NCI-H446 (cell line): ENCODE results near the gene CHI3L1.

Experiments
- DNase-seq, 2 experiments: peaks; one replicate each; lab custom pipeline; 2025; lab: John Stamatoyannopoulos, UW

The CHI3L1 gene

GRCh38 chr1:203151362-203152157 is 34.9 kb downstream of the CHI3L1 start:
- no peak for DNase-seq

- no peak for DNase-seq
Measured at GRCh38 chr1:203150511-203151297, 35.8 kb downstream of the CHI3L1 start.

GRCh38 chr1:203149188-203149840 is 37.2 kb downstream of the CHI3L1 start:
- peak in 1 of 2 experiments; percentile 30 for DNase-seq

- DNase-seq = no peak
Measured at GRCh38 chr1:203148579-203148978, 37.9 kb downstream of the CHI3L1 start.

- no peak for DNase-seq
Measured at GRCh38 chr1:203148127-203148526, 38.4 kb downstream of the CHI3L1 start.

GRCh38 chr1:203147376-203147775 is 39.1 kb downstream of the CHI3L1 start:
- no peak for DNase-seq

GRCh38 chr1:203146537-203146936 is 40.0 kb downstream of the CHI3L1 start:
- no peak for DNase-seq

GRCh38 chr1:203146042-203146369 is 40.5 kb downstream of the CHI3L1 start:
- DNase-seq = no peak

GRCh38 chr1:203145321-203146041 is 41.0 kb downstream of the CHI3L1 start:
- DNase-seq = no peak

- no peak for DNase-seq
Measured at GRCh38 chr1:203144661-203145060, 41.8 kb downstream of the CHI3L1 start.

- no peak for DNase-seq
Measured at GRCh38 chr1:203143641-203144040, 42.9 kb downstream of the CHI3L1 start.

- no peak for DNase-seq
Measured at GRCh38 chr1:203142684-203143408, 43.7 kb downstream of the CHI3L1 start.

GRCh38 chr1:203142124-203142523 is 44.4 kb downstream of the CHI3L1 start:
- DNase-seq = no peak

GRCh38 chr1:203140743-203141520 is 45.6 kb downstream of the CHI3L1 start:
- DNase-seq = no peak

GRCh38 chr1:203139976-203140475 is 46.5 kb downstream of the CHI3L1 start:
- no peak for DNase-seq

- DNase-seq = no peak
Measured at GRCh38 chr1:203138066-203138465, 48.4 kb downstream of the CHI3L1 start.

GRCh38 chr1:203137324-203137723 is 49.2 kb downstream of the CHI3L1 start:
- DNase-seq = no peak

GRCh38 chr1:203136409-203137042 is 50.0 kb downstream of the CHI3L1 start:
- no peak for DNase-seq

GRCh38 chr1:203135636-203136305 is 50.7 kb downstream of the CHI3L1 start:
- DNase-seq = no peak
